Activated CD8-positive, alpha-beta T cell treated with anti-CD3 and anti-CD28 coated beads for 36 hours (primary cell): Measurements from ENCODE around the gene MISP3. TPM values are rescaled to one million over a fixed set of nuclear protein-coding genes. Genes with fewer than 3 reads are reported as not detected.

Source experiments
- ATAC-seq: fragments of 200-7000 bp; cut with Tn5 transposase; one replicate; pipeline ENCODE4 v1.10.0; 2021; ENCODE audit warnings: mild to moderate bottlenecking, moderate library complexity
- CTCF ChIA-PET: fragments of 350-600 bp; sonication (Branson Sonifier 250); formaldehyde crosslinking; loops from one replicate; lab custom pipeline; 2021; ENCODE audit warnings: antibody characterized with exemption; lab: Charles Lee
- POLR2A ChIA-PET: fragments of 350-600 bp; sonication (Branson Sonifier 250); formaldehyde crosslinking; loops from one replicate; lab custom pipeline; 2021; ENCODE audit warnings: antibody characterized with exemption; lab: Charles Lee
- DNase-seq: peaks from one replicate; pipeline ENCODE4 v3.0.0-alpha.2; 2020
- H3K27ac Mint-ChIP-seq: one replicate; pipeline ENCODE4 v1.8.0; 2021; ENCODE audit warnings: mild to moderate bottlenecking, mixed read lengths
- H3K27me3 Mint-ChIP-seq: one replicate; pipeline ENCODE4 v1.8.0; 2021; ENCODE audit warnings: mixed read lengths
- H3K36me3 Mint-ChIP-seq: one replicate; pipeline ENCODE4 v1.8.0; 2021; ENCODE audit warnings: low read depth, mixed read lengths
- H3K4me1 Mint-ChIP-seq: one replicate; pipeline ENCODE4 v1.8.0; 2021; ENCODE audit warnings: low read depth, mixed read lengths
- H3K4me3 Mint-ChIP-seq: one replicate; pipeline ENCODE4 v1.8.0; 2021; ENCODE audit warnings: mild to moderate bottlenecking, moderate library complexity, mixed read lengths
- H3K9me3 Mint-ChIP-seq: one replicate; pipeline ENCODE4 v1.8.0; 2021; ENCODE audit warnings: mixed read lengths
- intact Hi-C: fragments of 100-400 bp; cut with micrococcal nuclease; formaldehyde crosslinking; loops from one replicate; pipeline ENCODE4 v1.10.0; 2022
- total RNA-seq, 2 experiments: library from RNA; stranded (reverse); gene quantifications; one replicate each; pipeline ENCODE4 v1.2.3, GENCODE V29; 2021
- TF ChIP-seq, protein P1 (sequence below): fragments of 200-600 bp; IDR thresholded peaks from one replicate; pipeline ENCODE4 v1.8.0; 2022; ENCODE audit warnings: antibody characterized with exemption, mild to moderate bottlenecking

MISP3 gene
- total RNA-seq, 2 experiments from 2014 or later: 1.4 to 1.5 TPM

DNA sequence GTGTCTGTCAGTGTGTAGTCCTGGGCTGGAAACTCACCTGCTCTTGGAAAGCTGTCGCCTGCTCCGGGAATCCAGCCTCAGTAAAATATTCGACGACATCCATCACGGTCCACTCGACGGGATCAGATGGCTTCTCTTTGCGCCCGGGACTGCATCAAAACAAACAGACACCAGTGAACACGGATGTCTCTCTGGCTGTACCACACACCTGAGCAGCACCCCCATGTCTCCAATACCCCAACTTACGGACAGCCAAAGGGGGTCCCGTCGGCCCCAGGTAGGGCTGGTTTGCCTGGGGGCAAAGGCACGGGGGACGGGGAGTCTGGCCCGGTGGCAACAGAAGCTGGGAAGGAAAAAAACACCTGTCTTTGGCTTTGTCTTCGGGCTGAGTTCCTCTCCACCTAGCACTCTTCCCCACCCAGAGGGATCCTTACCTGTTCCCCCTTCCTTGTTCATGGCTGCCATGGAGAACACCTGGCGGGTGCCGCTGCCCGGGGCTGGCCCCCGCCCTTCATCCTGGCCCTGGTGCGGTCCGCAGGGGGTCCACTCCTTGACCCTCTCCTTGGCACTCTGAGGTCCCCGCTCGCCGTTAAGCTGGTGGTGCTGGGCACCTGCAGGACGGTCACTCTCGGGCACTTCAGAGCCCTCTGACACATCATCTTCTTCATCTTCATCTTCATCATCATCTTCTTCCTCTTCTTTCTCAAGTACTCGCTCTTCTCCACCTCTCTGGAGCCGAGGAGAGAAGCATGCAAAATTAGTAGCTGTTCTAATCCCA lies 16.2 kb downstream of the MISP3 start:
- H3K4me1 Mint-ChIP-seq: peaks cover 16% of the 10 kb centered on the region
- peaks cover 33% of the 10 kb centered on the region for H3K36me3 Mint-ChIP-seq
- H3K4me3 Mint-ChIP-seq: peak overlapping the region; percentile 77
- ChIA-PET CTCF (interaction anchor here (1.0 to 4.3 kb wide), 3 partner anchors 16 to 227 kb away, joined by 3 to 16 read pairs (median 3); partner anchors contain the start of genes ASF1B and MISP3), POLR2A (interaction anchor here (0.9 to 2.5 kb wide), 2 partner anchors 12 to 25 kb away, joined by 3 to 9 read pairs; no protein-coding TSS in a partner anchor)
- peaks cover 11% of the 10 kb centered on the region for H3K9me3 Mint-ChIP-seq
- ATAC-seq: no peak
- intact Hi-C loops: no loop called here
- TF ChIP-seq, protein P1, sequence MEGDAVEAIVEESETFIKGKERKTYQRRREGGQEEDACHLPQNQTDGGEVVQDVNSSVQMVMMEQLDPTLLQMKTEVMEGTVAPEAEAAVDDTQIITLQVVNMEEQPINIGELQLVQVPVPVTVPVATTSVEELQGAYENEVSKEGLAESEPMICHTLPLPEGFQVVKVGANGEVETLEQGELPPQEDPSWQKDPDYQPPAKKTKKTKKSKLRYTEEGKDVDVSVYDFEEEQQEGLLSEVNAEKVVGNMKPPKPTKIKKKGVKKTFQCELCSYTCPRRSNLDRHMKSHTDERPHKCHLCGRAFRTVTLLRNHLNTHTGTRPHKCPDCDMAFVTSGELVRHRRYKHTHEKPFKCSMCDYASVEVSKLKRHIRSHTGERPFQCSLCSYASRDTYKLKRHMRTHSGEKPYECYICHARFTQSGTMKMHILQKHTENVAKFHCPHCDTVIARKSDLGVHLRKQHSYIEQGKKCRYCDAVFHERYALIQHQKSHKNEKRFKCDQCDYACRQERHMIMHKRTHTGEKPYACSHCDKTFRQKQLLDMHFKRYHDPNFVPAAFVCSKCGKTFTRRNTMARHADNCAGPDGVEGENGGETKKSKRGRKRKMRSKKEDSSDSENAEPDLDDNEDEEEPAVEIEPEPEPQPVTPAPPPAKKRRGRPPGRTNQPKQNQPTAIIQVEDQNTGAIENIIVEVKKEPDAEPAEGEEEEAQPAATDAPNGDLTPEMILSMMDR: no peak
- H3K27me3 Mint-ChIP-seq: no peaks in the 10 kb centered on the region
- DNase-seq: no peak
- H3K27ac Mint-ChIP-seq: peak overlapping the region; percentile 75

DNA sequence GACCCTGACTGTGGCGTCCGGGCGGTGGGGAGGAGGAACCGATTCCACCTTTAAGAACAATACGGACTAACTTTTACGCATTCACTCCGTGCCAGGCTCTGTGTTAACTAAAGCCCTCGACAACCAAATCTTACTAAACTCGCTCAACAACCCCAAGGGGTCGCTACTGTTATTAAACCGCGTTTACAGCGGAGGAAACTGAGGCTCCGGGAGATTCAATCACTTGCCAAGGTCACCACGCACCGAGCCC lies 16.8 kb downstream of the MISP3 start:
- TF ChIP-seq, protein P1: peak; percentile 51
- H3K4me3 Mint-ChIP-seq: peak overlapping the region; percentile 77
- peaks cover 16% of the 10 kb centered on the region for H3K4me1 Mint-ChIP-seq
- ChIA-PET CTCF (interaction anchor here (1.0 to 4.3 kb wide), 3 partner anchors 17 to 227 kb away, joined by 3 to 16 read pairs (median 3); partner anchors contain the start of genes ASF1B and MISP3), POLR2A (interaction anchor here (0.9 to 2.5 kb wide), 2 partner anchors 12 to 24 kb away, joined by 3 to 9 read pairs; no protein-coding TSS in a partner anchor)
- no peak for ATAC-seq
- no peaks in the 10 kb centered on the region for H3K27me3 Mint-ChIP-seq
- DNase-seq: no peak
- H3K36me3 Mint-ChIP-seq: peaks cover 33% of the 10 kb centered on the region
- H3K27ac Mint-ChIP-seq: peak overlapping the region; percentile 75
- H3K9me3 Mint-ChIP-seq: peaks cover 11% of the 10 kb centered on the region
- intact Hi-C loops: no loop called here

DNA sequence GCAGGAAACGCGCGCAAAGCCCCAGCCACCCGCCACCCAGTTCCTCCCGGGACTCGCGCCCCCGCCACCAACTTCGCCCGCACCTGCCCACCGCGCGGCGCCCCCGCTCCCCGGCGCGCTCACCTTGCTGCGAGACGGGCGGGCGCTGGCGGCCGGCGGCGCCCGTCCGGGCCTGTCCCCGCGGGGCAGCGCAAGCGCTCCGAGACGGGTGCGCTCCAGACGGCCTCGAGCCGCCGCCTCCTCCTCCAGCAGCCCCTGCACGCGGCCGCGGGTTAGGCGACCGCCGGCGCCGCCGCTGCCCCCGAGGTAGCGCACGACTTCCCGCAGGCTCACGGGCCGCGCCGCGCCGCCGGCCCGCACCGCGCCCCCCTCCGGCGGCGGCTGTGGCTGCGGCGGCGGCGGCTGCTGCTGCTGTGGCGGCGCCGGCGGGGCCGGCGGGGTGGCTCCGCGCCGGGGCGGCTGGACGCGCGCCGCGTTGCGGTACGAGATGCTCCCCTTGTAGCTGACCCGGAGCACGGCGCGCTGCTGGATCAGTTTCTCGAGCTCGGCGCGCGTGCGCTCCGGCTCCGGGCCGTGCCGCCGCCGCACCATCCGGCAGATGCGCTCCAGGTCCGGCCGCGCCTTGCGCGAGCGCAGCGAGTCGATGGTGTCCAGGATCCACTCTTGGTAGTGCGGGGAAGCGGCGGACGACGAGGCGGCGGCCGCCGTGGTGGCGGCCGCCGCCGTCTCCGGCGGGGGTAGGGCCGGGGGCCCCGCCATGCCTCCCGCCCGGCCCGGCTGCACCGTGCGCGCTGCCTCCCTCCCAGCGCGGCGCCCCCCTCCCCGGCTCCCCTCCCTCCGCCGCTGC lies 17.3 kb downstream of the MISP3 start:
- peak overlapping the region; percentile 75 for H3K27ac Mint-ChIP-seq
- H3K9me3 Mint-ChIP-seq: peaks cover 11% of the 10 kb centered on the region
- DNase-seq (peak; percentile 64), ATAC-seq (no peak)
- H3K27me3 Mint-ChIP-seq: no peaks in the 10 kb centered on the region
- POLR2A ChIA-PET: interaction anchor here (0.9 to 2.5 kb wide), 3 partner anchors 13 to 24 kb away, joined by 3 to 9 read pairs (median 3); no protein-coding TSS in a partner anchor
- TF ChIP-seq, protein P1: no peak
- H3K4me1 Mint-ChIP-seq: peaks cover 16% of the 10 kb centered on the region
- intact Hi-C loops: no loop called here
- peaks cover 37% of the 10 kb centered on the region for H3K36me3 Mint-ChIP-seq
- CTCF ChIA-PET: interaction anchor here (0.6 to 4.3 kb wide), 4 partner anchors 17 to 228 kb away, joined by 3 to 16 read pairs (median 3); partner anchors contain the start of genes ASF1B and MISP3
- H3K4me3 Mint-ChIP-seq: peak overlapping the region; percentile 77

DNA sequence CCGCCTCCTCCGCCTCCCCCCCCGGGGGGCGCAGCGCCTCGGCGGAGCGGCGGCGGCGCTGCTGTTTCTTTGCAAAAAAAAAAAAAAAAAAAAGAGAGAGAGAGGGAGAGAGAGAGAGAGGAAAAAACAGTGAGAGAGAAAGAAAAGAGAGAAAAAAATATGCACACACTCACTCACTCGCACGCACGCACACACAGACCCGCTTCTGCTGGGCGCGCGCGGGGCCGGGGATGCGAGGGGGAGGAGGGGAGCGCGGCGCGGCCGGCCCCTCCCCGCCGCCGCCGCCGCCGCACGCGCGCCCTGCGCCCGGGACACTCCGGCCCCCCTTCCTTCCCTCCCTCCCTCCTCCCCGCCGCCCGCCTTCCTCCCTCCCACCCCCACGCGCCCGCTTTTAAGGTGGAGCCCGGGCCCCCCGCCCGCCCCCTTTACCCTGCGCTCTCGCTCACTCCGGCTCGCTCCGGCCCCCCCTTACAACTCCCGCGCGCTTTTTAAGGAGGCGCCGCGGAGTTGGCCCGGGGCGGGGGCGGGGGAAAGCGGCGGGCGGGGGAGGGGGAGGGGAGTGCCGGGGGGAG lies 18.0 kb downstream of the MISP3 start, which contains the start of gene SAMD1:
SAMD1 (minus strand) TSS at position 243 of the 572 bp plus-strand sequence.
- Mint-ChIP-seq H3K4me3 (peak within 1 kb of the TSS; percentile 82), H3K9me3 (peaks cover 11% of the 10 kb centered on the region), H3K27ac (peak within 1 kb of the TSS; percentile 97), H3K27me3 (no peaks in the 10 kb centered on the region), H3K36me3 (peaks cover 37% of the 10 kb centered on the region), H3K4me1 (peaks cover 16% of the 10 kb centered on the region)
- ChIA-PET CTCF (interaction anchor here (0.6 to 4.3 kb wide), 3 partner anchors 13 to 24 kb away, joined by 3 to 16 read pairs (median 4); partner anchors contain the start of gene MISP3), POLR2A (interaction anchor here (0.6 to 2.5 kb wide), 8 partner anchors 7 to 118 kb away, joined by 3 to 9 read pairs (median 4); a partner anchor contains a TSS)
- peak; percentile 65 for ATAC-seq
- TF ChIP-seq, protein P1: no peak
- intact Hi-C loops: no loop called here
- DNase-seq: peak; percentile 92
